Measurements from ENCODE around the gene GPATCH2L. TPM values are rescaled to one million over a fixed set of nuclear protein-coding genes. Genes with fewer than 3 reads are reported as not detected.

The GPATCH2L gene
- total and polyA plus RNA-seq, 2 of the 13 experiments (the other 11 are each of a cell fraction or from before 2014, with no cell fraction given) = 14.4 to 29.0 TPM

DNA sequence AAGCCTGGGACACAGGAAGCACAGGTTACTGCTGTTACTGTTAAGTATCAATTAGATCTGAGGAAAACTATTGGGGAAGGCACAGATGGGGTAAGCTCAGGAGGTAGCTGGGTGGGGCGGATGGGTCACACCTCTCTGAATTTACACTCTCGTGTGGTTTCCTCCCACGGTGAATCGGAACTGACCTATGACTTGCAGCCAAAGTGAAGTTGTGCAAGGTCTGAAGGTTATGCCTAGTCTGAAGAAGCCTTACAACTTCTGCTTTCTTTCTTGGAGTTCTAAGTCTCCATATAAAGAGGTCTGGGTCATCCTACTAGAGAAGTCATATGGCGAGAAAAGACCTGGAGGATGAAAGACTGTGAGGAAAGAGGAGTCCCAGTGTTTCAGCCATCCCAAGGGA lies 25.6 kb upstream of the GPATCH2L start:
- ATAC-seq (no peak), DNase-seq (ENCODE audit: low spot score) (no peak), FAIRE-seq (no peak)
- Histone ChIP-seq H4K20me1 (ENCODE audit: insufficient read depth, low read length) (no peaks in the 10 kb centered on the region), H3K36me3 (replicated peaks in 1 of 2; ENCODE audit: control insufficient read depth in 1 of 2, insufficient read depth in 2 of 2, low read length in 2 of 2) (no peaks in the 10 kb centered on the region), H3K27me3 (ENCODE audit: control insufficient read depth in 1 of 2, insufficient read depth in 2 of 2, low read length in 2 of 2) (peaks cover 0 to 14% of the 10 kb centered on the region in 2 experiments; a peak in 3 of 5 replicates), H2AFZ (ENCODE audit: low read length) (no peak overlapping the region), H3K4me2 (ENCODE audit: low read depth, low read length) (no peak overlapping the region), H3K4me1 (ENCODE audit: insufficient read depth, low read length) (0 out of 2 replicates have a peak, but pooled peaks cover 5% of the 10 kb centered on the region), H3K79me2 (ENCODE audit: insufficient read depth, low read length) (no peaks in the 10 kb centered on the region), H3K9me3 (ENCODE audit: low read length) (no peaks in the 10 kb centered on the region), H3K9ac (ENCODE audit: insufficient read depth, low read depth, low read length) (no peak overlapping the region), H3K27ac (ENCODE audit: extremely low read length, insufficient read depth, low read length) (no peak overlapping the region), H3K4me3 (replicated peaks in 1 of 3; ENCODE audit: insufficient read depth in 1 of 3, low read depth in 2 of 3, low read length in 3 of 3) (no peak overlapping the region)
- CTCF ChIA-PET (ENCODE audit: low intra/inter-chr PET ratio, low total read pairs) = no interaction called here
- POLR2A ChIA-PET = no interaction called here
- intact Hi-C loops (cut with micrococcal nuclease; ENCODE audit: unreplicated experiment) (no loop called here), in situ Hi-C loops (cut with HindIII; ENCODE audit: extremely low pct_ligation_motif_present, low pct_unique_long_range_greater_than_20kb) (no loop called here)
- TF ChIP-seq, protein P1, sequence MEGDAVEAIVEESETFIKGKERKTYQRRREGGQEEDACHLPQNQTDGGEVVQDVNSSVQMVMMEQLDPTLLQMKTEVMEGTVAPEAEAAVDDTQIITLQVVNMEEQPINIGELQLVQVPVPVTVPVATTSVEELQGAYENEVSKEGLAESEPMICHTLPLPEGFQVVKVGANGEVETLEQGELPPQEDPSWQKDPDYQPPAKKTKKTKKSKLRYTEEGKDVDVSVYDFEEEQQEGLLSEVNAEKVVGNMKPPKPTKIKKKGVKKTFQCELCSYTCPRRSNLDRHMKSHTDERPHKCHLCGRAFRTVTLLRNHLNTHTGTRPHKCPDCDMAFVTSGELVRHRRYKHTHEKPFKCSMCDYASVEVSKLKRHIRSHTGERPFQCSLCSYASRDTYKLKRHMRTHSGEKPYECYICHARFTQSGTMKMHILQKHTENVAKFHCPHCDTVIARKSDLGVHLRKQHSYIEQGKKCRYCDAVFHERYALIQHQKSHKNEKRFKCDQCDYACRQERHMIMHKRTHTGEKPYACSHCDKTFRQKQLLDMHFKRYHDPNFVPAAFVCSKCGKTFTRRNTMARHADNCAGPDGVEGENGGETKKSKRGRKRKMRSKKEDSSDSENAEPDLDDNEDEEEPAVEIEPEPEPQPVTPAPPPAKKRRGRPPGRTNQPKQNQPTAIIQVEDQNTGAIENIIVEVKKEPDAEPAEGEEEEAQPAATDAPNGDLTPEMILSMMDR (CRISPR knock-in tag; IDR thresholded peaks at IDR 0.05) = no peak
- TF ChIP-seq TGIF2 (CRISPR knock-in tag; IDR thresholded peaks at IDR 0.05) (no peak), NFRKB (IDR thresholded peaks at IDR 0.05) (no peak), TRIM24 (CRISPR knock-in tag; IDR thresholded peaks at IDR 0.05) (no peak), RFX5 (IDR thresholded peaks at IDR 0.05; ENCODE audit: low read depth, low read length) (no peak), ZNF546 (CRISPR knock-in tag; conservative IDR thresholded peaks at IDR 0.05) (no peak), ZNF367 (CRISPR knock-in tag; IDR thresholded peaks at IDR 0.05; ENCODE audit: borderline replicate concordance) (no peak), ZNF674 (CRISPR knock-in tag; IDR thresholded peaks at IDR 0.05; ENCODE audit: low read depth) (no peak), SALL2 (CRISPR knock-in tag; IDR thresholded peaks at IDR 0.05) (no peak), IRX3 (CRISPR knock-in tag; IDR thresholded peaks at IDR 0.05; ENCODE audit: borderline replicate concordance, low read depth) (no peak)
- TF ChIP-seq, protein P2, sequence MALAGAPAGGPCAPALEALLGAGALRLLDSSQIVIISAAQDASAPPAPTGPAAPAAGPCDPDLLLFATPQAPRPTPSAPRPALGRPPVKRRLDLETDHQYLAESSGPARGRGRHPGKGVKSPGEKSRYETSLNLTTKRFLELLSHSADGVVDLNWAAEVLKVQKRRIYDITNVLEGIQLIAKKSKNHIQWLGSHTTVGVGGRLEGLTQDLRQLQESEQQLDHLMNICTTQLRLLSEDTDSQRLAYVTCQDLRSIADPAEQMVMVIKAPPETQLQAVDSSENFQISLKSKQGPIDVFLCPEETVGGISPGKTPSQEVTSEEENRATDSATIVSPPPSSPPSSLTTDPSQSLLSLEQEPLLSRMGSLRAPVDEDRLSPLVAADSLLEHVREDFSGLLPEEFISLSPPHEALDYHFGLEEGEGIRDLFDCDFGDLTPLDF (CRISPR knock-in tag; IDR thresholded peaks at IDR 0.05) = no peak
- TF ChIP-seq, protein P3, sequence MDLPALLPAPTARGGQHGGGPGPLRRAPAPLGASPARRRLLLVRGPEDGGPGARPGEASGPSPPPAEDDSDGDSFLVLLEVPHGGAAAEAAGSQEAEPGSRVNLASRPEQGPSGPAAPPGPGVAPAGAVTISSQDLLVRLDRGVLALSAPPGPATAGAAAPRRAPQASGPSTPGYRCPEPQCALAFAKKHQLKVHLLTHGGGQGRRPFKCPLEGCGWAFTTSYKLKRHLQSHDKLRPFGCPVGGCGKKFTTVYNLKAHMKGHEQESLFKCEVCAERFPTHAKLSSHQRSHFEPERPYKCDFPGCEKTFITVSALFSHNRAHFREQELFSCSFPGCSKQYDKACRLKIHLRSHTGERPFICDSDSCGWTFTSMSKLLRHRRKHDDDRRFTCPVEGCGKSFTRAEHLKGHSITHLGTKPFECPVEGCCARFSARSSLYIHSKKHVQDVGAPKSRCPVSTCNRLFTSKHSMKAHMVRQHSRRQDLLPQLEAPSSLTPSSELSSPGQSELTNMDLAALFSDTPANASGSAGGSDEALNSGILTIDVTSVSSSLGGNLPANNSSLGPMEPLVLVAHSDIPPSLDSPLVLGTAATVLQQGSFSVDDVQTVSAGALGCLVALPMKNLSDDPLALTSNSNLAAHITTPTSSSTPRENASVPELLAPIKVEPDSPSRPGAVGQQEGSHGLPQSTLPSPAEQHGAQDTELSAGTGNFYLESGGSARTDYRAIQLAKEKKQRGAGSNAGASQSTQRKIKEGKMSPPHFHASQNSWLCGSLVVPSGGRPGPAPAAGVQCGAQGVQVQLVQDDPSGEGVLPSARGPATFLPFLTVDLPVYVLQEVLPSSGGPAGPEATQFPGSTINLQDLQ (CRISPR knock-in tag; IDR thresholded peaks at IDR 0.05) = no peak
- TF ChIP-seq, protein P4, sequence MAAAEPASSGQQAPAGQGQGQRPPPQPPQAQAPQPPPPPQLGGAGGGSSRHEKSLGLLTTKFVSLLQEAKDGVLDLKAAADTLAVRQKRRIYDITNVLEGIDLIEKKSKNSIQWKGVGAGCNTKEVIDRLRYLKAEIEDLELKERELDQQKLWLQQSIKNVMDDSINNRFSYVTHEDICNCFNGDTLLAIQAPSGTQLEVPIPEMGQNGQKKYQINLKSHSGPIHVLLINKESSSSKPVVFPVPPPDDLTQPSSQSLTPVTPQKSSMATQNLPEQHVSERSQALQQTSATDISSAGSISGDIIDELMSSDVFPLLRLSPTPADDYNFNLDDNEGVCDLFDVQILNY (CRISPR knock-in tag; conservative IDR thresholded peaks at IDR 0.05) = no peak
- no TSS peak for BruUV-seq (replicated peaks)
- 50% methylated on average over 5 of the region's 5 CpGs for WGBS (ENCODE audit: low lambda C conversion rate)
